Loucy (cell line): ENCODE results near the gene PLEKHO2.

Experiments
- H2AFZ ChIP-seq: fragments of 200-600 bp; sonication (generic); 2 replicates; pipeline ENCODE4 v1.6.0; 2016; ENCODE audit warnings: antibody characterized with exemption, mild to moderate bottlenecking, low read length, moderate library complexity
- H3F3A ChIP-seq: fragments of 200-600 bp; 2 replicates; pipeline ENCODE4 v1.6.0; 2016; ENCODE audit warnings: antibody characterized with exemption, low read depth, mild to moderate bottlenecking
- H3K27me3 ChIP-seq: fragments of 200-600 bp; sonication (generic); 2 replicates; pipeline ENCODE4 v1.6.1; 2014; ENCODE audit warnings: low read length, mild to moderate bottlenecking; ENCODE audit not compliant: insufficient read depth, poor library complexity, severe bottlenecking
- H3K36me3 ChIP-seq: fragments of 200-600 bp; sonication (generic); 2 replicates; pipeline ENCODE4 v1.6.1; 2016; ENCODE audit warnings: low read length; ENCODE audit not compliant: insufficient read depth
- H3K4me1 ChIP-seq: fragments of 200-600 bp; sonication (generic); 2 replicates; pipeline ENCODE4 v1.5.1; 2014; ENCODE audit warnings: low read length, mild to moderate bottlenecking; ENCODE audit not compliant: insufficient read depth, poor library complexity, severe bottlenecking
- H3K4me2 ChIP-seq: fragments of 200-600 bp; sonication (generic); 2 replicates; pipeline ENCODE4 v1.6.0; 2014; ENCODE audit warnings: antibody characterized with exemption, low read length, low read depth, mild to moderate bottlenecking; ENCODE audit not compliant: poor library complexity, severe bottlenecking
- H3K4me3 ChIP-seq: fragments of 200-600 bp; sonication (generic); 2 replicates; pipeline ENCODE4 v1.5.1; 2014; ENCODE audit warnings: low read length, mild to moderate bottlenecking, mixed read lengths; ENCODE audit not compliant: poor library complexity, severe bottlenecking
- H3K79me2 ChIP-seq: fragments of 200-600 bp; sonication (generic); 2 replicates; pipeline ENCODE4 v1.6.1; 2014; ENCODE audit warnings: low read length; ENCODE audit not compliant: insufficient read depth
- H3K9ac ChIP-seq: fragments of 200-600 bp; sonication (generic); 2 replicates; pipeline ENCODE4 v1.6.0; 2014; ENCODE audit warnings: mild to moderate bottlenecking, low read depth, low read length, moderate library complexity; ENCODE audit not compliant: poor library complexity, severe bottlenecking
- H3K9me2 ChIP-seq: fragments of 200-600 bp; sonication (generic); replicated peaks from 2 replicates; pipeline ENCODE4 v1.6.1; 2016; ENCODE audit warnings: low read depth, low read length, mixed read lengths
- H3K9me3 ChIP-seq: fragments of 200-600 bp; sonication (generic); 2 replicates; pipeline ENCODE4 v1.6.1; 2014; ENCODE audit warnings: mild to moderate bottlenecking, antibody characterized with exemption, low read length, low read depth; ENCODE audit not compliant: insufficient read depth
- H4K20me1 ChIP-seq: fragments of 200-600 bp; sonication (generic); 2 replicates; pipeline ENCODE4 v1.6.0; 2014; ENCODE audit warnings: antibody characterized with exemption, low read length, mild to moderate bottlenecking; ENCODE audit not compliant: insufficient read depth, poor library complexity, severe bottlenecking
- EZH2phosphoT487 ChIP-seq: fragments of 200-600 bp; IDR thresholded peaks from 2 replicates; pipeline ENCODE4 v1.6.1; 2018; ENCODE audit warnings: antibody characterized with exemption, mild to moderate bottlenecking, moderate library complexity, borderline replicate concordance
- TF ChIP-seq, protein P1 (sequence below): fragments of 200-600 bp; sonication (generic); conservative IDR thresholded peaks from 2 replicates; pipeline ENCODE4 v1.5.1; 2014; ENCODE audit warnings: mild to moderate bottlenecking, antibody characterized with exemption, low read length

PLEKHO2 gene

GRCh38 chr15:64862408-64862807 lies 20.7 kb downstream of the PLEKHO2 start:
- TF ChIP-seq EZH2phosphoT487: no peak
- TF ChIP-seq, protein P1, sequence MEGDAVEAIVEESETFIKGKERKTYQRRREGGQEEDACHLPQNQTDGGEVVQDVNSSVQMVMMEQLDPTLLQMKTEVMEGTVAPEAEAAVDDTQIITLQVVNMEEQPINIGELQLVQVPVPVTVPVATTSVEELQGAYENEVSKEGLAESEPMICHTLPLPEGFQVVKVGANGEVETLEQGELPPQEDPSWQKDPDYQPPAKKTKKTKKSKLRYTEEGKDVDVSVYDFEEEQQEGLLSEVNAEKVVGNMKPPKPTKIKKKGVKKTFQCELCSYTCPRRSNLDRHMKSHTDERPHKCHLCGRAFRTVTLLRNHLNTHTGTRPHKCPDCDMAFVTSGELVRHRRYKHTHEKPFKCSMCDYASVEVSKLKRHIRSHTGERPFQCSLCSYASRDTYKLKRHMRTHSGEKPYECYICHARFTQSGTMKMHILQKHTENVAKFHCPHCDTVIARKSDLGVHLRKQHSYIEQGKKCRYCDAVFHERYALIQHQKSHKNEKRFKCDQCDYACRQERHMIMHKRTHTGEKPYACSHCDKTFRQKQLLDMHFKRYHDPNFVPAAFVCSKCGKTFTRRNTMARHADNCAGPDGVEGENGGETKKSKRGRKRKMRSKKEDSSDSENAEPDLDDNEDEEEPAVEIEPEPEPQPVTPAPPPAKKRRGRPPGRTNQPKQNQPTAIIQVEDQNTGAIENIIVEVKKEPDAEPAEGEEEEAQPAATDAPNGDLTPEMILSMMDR: no peak
- Histone ChIP-seq H3K9me2 (no peaks in the 10 kb centered on the region), H3K36me3 (peaks cover 73% of the 10 kb centered on the region; the same call in 1 of the 2 replicates), H3K9me3 (no peaks in the 10 kb centered on the region), H3K4me3 (no peak overlapping the region), H3K4me1 (peaks cover 11% of the 10 kb centered on the region), H3K9ac (no peak overlapping the region), H3K27me3 (no peaks in the 10 kb centered on the region), H2AFZ (no peak overlapping the region), H3K4me2 (no peak overlapping the region), H3K79me2 (peaks cover 36% of the 10 kb centered on the region; the same call in 1 of the 2 replicates), H4K20me1 (peaks cover 21% of the 10 kb centered on the region), H3F3A (no peaks in the 10 kb centered on the region)

DNA sequence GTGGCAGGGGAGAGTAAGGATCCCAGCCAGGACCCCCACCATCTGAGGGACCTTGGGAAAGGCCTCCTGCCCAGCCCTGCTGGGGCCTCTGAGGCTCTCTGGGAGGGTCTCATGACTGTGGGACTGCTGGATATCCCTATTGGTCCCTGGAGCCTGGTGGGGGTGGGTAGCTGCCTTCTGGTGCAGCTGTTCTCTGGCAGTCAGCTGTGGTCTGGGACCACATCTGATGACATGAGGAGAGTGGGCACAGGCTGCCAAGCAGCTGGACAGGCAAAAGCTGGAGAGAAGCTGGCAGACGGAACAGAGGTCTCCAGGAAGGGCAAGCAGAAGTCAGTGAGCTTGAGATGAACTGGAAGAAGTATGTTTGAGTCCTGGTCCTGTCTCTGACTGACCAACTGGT lies 22.4 kb downstream of the PLEKHO2 start:
- H3K4me2 ChIP-seq: no peak overlapping the region

DNA sequence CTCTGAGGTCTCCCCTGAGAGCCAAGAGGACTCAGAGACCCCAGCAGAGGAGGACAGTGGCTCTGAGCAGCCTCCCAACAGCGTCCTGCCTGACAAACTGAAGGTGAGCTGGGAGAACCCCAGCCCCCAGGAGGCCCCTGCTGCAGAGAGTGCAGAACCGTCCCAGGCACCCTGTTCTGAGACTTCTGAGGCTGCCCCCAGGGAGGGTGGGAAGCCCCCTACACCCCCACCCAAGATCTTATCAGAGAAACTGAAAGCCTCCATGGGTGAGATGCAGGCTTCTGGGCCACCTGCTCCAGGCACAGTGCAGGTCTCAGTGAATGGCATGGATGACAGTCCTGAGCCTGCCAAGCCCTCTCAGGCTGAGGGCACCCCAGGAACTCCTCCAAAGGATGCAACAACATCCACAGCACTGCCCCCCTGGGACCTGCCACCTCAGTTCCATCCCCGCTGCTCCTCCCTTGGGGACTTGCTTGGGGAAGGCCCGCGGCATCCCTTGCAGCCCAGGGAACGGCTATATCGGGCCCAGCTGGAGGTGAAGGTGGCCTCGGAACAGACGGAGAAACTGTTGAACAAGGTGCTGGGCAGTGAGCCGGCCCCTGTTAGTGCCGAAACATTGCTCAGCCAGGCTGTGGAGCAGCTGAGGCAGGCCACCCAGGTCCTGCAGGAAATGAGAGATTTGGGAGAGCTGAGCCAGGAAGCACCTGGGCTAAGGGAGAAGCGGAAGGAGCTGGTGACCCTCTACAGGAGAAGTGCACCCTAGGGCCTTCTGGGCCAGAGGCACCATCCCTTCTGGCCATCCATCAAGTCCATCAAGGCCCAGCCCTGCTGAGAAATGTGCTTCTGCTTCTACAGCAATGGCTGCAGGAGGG lies 23.6 kb downstream of the PLEKHO2 start:
- no peak for TF ChIP-seq EZH2phosphoT487
- TF ChIP-seq, protein P1: no peak
- no peak overlapping the region for H3K4me2 ChIP-seq
- H3K9me2 ChIP-seq: no peaks in the 10 kb centered on the region
- peaks cover 6% of the 10 kb centered on the region; the same call in 1 of the 2 replicates for H3K79me2 ChIP-seq
- H3K9ac ChIP-seq: no peak overlapping the region
- H2AFZ ChIP-seq: no peak overlapping the region
- H3F3A ChIP-seq: no peaks in the 10 kb centered on the region
- no peaks in the 10 kb centered on the region for H3K9me3 ChIP-seq
- H3K36me3 ChIP-seq: peaks cover 59% of the 10 kb centered on the region; the same call in 1 of the 2 replicates
- no peaks in the 10 kb centered on the region for H3K27me3 ChIP-seq
- H4K20me1 ChIP-seq: no peaks in the 10 kb centered on the region
- no peaks in the 10 kb centered on the region for H3K4me1 ChIP-seq
- no peak overlapping the region for H3K4me3 ChIP-seq

More for the DNA sequence above, 22.4 kb downstream of the PLEKHO2 start:
- no peak overlapping the region for H2AFZ ChIP-seq
- H3F3A ChIP-seq: no peaks in the 10 kb centered on the region
- no peaks in the 10 kb centered on the region for H3K9me3 ChIP-seq
- H3K36me3 ChIP-seq: peaks cover 72% of the 10 kb centered on the region; the same call in 1 of the 2 replicates
- H3K79me2 ChIP-seq: peaks cover 19% of the 10 kb centered on the region; the same call in 1 of the 2 replicates
- TF ChIP-seq EZH2phosphoT487: no peak
- TF ChIP-seq, protein P1: no peak
- no peak overlapping the region for H3K4me3 ChIP-seq
- no peaks in the 10 kb centered on the region for H3K27me3 ChIP-seq
- no peaks in the 10 kb centered on the region for H3K9me2 ChIP-seq
- no peaks in the 10 kb centered on the region for H3K4me1 ChIP-seq
- no peak overlapping the region for H3K9ac ChIP-seq
- H4K20me1 ChIP-seq: peaks cover 6% of the 10 kb centered on the region
